PC-9 (cell line): Measurements from ENCODE around the gene BRDT.

Experiments used
- CTCF ChIP-seq: fragments of 200-600 bp; sonication (generic); conservative IDR thresholded peaks from 2 replicates; pipeline ENCODE4 v1.6.1; 2017; ENCODE audit warnings: mixed run types, antibody characterized with exemption, mild to moderate bottlenecking, moderate library complexity
- EZH2 ChIP-seq: fragments of 200-600 bp; sonication (generic); IDR thresholded peaks from 2 replicates; pipeline ENCODE4 v1.8.0; 2017; ENCODE audit warnings: antibody characterized with exemption, low read depth

GRCh38 chr1:91924146-91924545 is 25.1 kb upstream of the BRDT start:
- TF ChIP-seq CTCF (no peak), EZH2 (no peak)
